ENCODE data around the gene DENND1C.

DENND1C gene

DNA sequence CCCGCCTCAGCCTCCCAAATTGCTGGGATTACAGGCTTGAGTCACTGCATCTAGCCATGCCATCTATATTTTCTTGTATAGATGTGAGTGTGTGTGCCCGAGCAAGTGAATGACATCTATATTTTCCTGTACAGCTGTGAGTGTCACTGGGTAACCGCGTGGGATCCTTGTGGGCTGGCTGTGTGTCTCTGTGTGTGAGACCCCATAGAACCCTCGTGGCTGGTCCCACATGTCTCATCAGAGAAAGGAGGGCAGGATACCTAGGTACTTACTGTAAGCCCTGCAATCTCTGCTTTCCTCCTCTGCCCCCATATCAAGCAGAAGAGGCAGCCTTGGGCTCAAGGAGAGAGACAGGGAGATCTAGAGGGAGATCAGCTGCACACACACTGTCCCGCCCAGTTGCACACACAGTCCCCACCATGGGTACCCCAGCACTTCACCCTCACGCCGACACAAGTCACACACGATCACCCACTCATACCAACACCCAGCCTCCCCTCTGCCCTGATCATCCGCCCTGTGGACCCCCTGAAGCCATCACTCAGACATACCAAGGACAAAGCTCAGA is 655 bp downstream of the DENND1C start:
- H3K9me3 ChIP-seq (ENCODE audit: control insufficient read depth in 5 of 5, low read length in 5 of 5): no peaks in the 10 kb centered on the region
- peak overlapping the region; percentile 4 to 48 (median 36) for H3K4me3 ChIP-seq (ENCODE audit: low read depth in 1 of 5, low read length in 5 of 5)
- H3K27me3 ChIP-seq (ENCODE audit: control insufficient read depth in 5 of 5, insufficient read depth in 4 of 5, low read length in 5 of 5): peaks cover 10 to 30% (median 21%) of the 10 kb centered on the region in 5 donors
- H3K36me3 ChIP-seq (ENCODE audit: control insufficient read depth in 5 of 5, insufficient read depth in 5 of 5, low read length in 5 of 5): no peaks in the 10 kb centered on the region
- peaks cover 0 to 15% (median 9%) of the 10 kb centered on the region in 5 donors for H3K4me1 ChIP-seq (ENCODE audit: control insufficient read depth in 5 of 5, insufficient read depth in 5 of 5, low read length in 5 of 5)
- peak overlapping the region in 3 of 5 donors; percentile 48 to 66 (median 62) for H3K9ac ChIP-seq (ENCODE audit: low read length in 5 of 5)
- H3K27ac ChIP-seq (ENCODE audit: low read depth, low read length): no peak overlapping the region

- no peak overlapping the region for H3K27ac ChIP-seq (ENCODE audit: low read depth, low read length)
- peaks cover 21 to 39% (median 31%) of the 10 kb centered on the region in 5 donors for H3K27me3 ChIP-seq (ENCODE audit: control insufficient read depth in 5 of 5, insufficient read depth in 4 of 5, low read length in 5 of 5)
- no peak overlapping the region for H3K4me3 ChIP-seq (ENCODE audit: low read depth in 1 of 5, low read length in 5 of 5)
- no peak overlapping the region for H3K9ac ChIP-seq (ENCODE audit: low read length in 5 of 5)
- no peaks in the 10 kb centered on the region for H3K36me3 ChIP-seq (ENCODE audit: control insufficient read depth in 5 of 5, insufficient read depth in 5 of 5, low read length in 5 of 5)
- peaks cover 0 to 21% (median 14%) of the 10 kb centered on the region in 5 donors for H3K4me1 ChIP-seq (ENCODE audit: control insufficient read depth in 5 of 5, insufficient read depth in 5 of 5, low read length in 5 of 5)
- no peaks in the 10 kb centered on the region for H3K9me3 ChIP-seq (ENCODE audit: control insufficient read depth in 5 of 5, low read length in 5 of 5)
These were observed 1.7 kb downstream of the DENND1C start for GRCh38 chr19:6479836-6480398.

DNA sequence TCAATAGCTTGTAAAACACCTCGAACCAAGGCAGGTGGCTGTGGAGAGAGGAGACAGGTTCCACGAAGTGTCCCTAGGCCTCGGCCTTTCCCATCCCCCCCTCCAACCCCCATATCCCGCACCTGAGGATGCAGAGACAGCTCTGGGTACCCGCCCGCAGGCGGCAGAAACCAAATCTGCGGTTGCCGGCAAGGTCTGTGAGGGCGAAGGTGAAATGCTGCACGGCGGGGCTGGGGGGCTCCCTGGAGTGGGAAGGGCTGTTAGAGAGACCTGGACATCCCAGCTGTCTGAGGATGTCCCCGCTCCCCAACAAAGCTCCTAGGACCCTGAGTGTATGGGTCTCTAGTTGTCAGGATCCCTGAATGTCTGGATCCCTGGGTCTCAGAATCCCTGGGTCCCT is 2.8 kb downstream of the DENND1C start:
- no peak overlapping the region for H3K27ac ChIP-seq (ENCODE audit: low read depth, low read length)
- no peak overlapping the region for H3K4me3 ChIP-seq (ENCODE audit: low read depth in 1 of 5, low read length in 5 of 5)
- H3K27me3 ChIP-seq (ENCODE audit: control insufficient read depth in 5 of 5, insufficient read depth in 4 of 5, low read length in 5 of 5): peaks cover 22 to 39% (median 31%) of the 10 kb centered on the region in 5 donors
- no peak overlapping the region for H3K9ac ChIP-seq (ENCODE audit: low read length in 5 of 5)
- no peaks in the 10 kb centered on the region for H3K9me3 ChIP-seq (ENCODE audit: control insufficient read depth in 5 of 5, low read length in 5 of 5)
- H3K36me3 ChIP-seq (ENCODE audit: control insufficient read depth in 5 of 5, insufficient read depth in 5 of 5, low read length in 5 of 5): no peaks in the 10 kb centered on the region
- H3K4me1 ChIP-seq (ENCODE audit: control insufficient read depth in 5 of 5, insufficient read depth in 5 of 5, low read length in 5 of 5): peaks cover 0 to 21% (median 14%) of the 10 kb centered on the region in 5 donors

- peak overlapping the region in 2 of 5 donors; percentile 22 to 37 for H3K4me3 ChIP-seq (ENCODE audit: low read depth in 1 of 5, low read length in 5 of 5)
- peaks cover 22 to 39% (median 31%) of the 10 kb centered on the region in 5 donors for H3K27me3 ChIP-seq (ENCODE audit: control insufficient read depth in 5 of 5, insufficient read depth in 4 of 5, low read length in 5 of 5)
- H3K9me3 ChIP-seq (ENCODE audit: control insufficient read depth in 5 of 5, low read length in 5 of 5): no peaks in the 10 kb centered on the region
- H3K27ac ChIP-seq (ENCODE audit: low read depth, low read length): no peak overlapping the region
- peaks cover 0 to 19% (median 14%) of the 10 kb centered on the region in 5 donors for H3K4me1 ChIP-seq (ENCODE audit: control insufficient read depth in 5 of 5, insufficient read depth in 5 of 5, low read length in 5 of 5)
- no peak overlapping the region for H3K9ac ChIP-seq (ENCODE audit: low read length in 5 of 5)
- H3K36me3 ChIP-seq (ENCODE audit: control insufficient read depth in 5 of 5, insufficient read depth in 5 of 5, low read length in 5 of 5): no peaks in the 10 kb centered on the region
These were observed 4.6 kb downstream of the DENND1C start for GRCh38 chr19:6476896-6477431.

GRCh38 chr19:6476155-6476895 is 5.3 kb downstream of the DENND1C start:
- no peaks in the 10 kb centered on the region for H3K36me3 ChIP-seq (ENCODE audit: control insufficient read depth in 5 of 5, insufficient read depth in 5 of 5, low read length in 5 of 5)
- no peaks in the 10 kb centered on the region for H3K9me3 ChIP-seq (ENCODE audit: control insufficient read depth in 5 of 5, low read length in 5 of 5)
- H3K27ac ChIP-seq (ENCODE audit: low read depth, low read length): no peak overlapping the region
- peaks cover 0 to 15% (median 11%) of the 10 kb centered on the region in 5 donors for H3K4me1 ChIP-seq (ENCODE audit: control insufficient read depth in 5 of 5, insufficient read depth in 5 of 5, low read length in 5 of 5)
- H3K4me3 ChIP-seq (ENCODE audit: low read depth in 1 of 5, low read length in 5 of 5): peak overlapping the region in 3 of 5 donors; percentile 22 to 37 (median 29)
- peaks cover 19 to 36% (median 30%) of the 10 kb centered on the region in 5 donors for H3K27me3 ChIP-seq (ENCODE audit: control insufficient read depth in 5 of 5, insufficient read depth in 4 of 5, low read length in 5 of 5)
- H3K9ac ChIP-seq (ENCODE audit: low read length in 5 of 5): no peak overlapping the region

DNA sequence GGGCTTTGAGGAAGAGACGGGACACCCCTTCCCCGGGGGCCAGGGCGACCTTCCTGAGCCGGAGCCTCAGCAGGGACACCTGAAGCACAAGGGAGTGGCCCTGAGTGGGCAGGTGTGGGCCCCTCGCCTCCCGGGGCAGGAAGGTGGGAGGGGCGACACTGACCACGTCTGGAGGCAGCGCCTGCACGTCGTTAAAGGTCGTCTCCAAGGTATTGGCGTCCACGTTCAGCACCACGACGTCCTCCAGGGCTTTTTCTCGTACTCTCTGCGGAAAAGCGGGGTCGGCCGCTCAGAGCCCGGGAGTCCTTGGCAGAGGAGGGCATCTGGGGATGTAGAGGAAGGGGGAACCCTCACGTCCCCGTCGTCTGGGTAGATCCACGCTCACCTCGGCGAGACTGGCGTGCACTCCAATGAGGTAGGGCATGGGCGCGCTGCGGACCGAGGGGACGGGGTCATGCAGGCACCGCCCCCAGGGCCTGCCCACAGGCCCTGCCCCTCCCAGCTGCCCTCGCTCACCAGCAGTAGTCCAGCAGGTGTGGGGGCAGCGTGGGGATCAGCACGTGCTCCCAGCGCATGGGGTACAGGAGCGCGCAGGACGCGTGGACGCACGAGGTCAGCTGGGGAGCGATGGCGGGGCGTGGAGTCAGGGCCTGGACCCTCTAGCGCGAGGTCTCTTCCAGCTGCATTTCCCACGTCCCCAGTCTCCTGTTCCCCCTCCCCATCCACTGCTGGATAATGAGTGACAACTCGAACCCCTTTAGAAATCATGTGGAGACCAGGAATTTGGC is 6.1 kb downstream of the DENND1C start:
- peaks cover 0 to 15% (median 11%) of the 10 kb centered on the region in 5 donors for H3K4me1 ChIP-seq (ENCODE audit: control insufficient read depth in 5 of 5, insufficient read depth in 5 of 5, low read length in 5 of 5)
- no peak overlapping the region for H3K27ac ChIP-seq (ENCODE audit: low read depth, low read length)
- H3K36me3 ChIP-seq (ENCODE audit: control insufficient read depth in 5 of 5, insufficient read depth in 5 of 5, low read length in 5 of 5): peaks cover 0 to 4% (median 0%) of the 10 kb centered on the region in 5 donors
- H3K9ac ChIP-seq (ENCODE audit: low read length in 5 of 5): no peak overlapping the region
- H3K4me3 ChIP-seq (ENCODE audit: low read depth in 1 of 5, low read length in 5 of 5): peak overlapping the region in 2 of 5 donors; percentile 15 to 29
- no peaks in the 10 kb centered on the region for H3K9me3 ChIP-seq (ENCODE audit: control insufficient read depth in 5 of 5, low read length in 5 of 5)
- H3K27me3 ChIP-seq (ENCODE audit: control insufficient read depth in 5 of 5, insufficient read depth in 4 of 5, low read length in 5 of 5): peaks cover 18 to 30% (median 29%) of the 10 kb centered on the region in 5 donors

- H3K36me3 ChIP-seq (ENCODE audit: control insufficient read depth in 5 of 5, insufficient read depth in 5 of 5, low read length in 5 of 5): peaks cover 0 to 4% (median 0%) of the 10 kb centered on the region in 5 donors
- H3K4me1 ChIP-seq (ENCODE audit: control insufficient read depth in 5 of 5, insufficient read depth in 5 of 5, low read length in 5 of 5): peaks cover 0 to 15% (median 11%) of the 10 kb centered on the region in 5 donors
- no peak overlapping the region for H3K27ac ChIP-seq (ENCODE audit: low read depth, low read length)
- peaks cover 18 to 27% (median 22%) of the 10 kb centered on the region in 5 donors for H3K27me3 ChIP-seq (ENCODE audit: control insufficient read depth in 5 of 5, insufficient read depth in 4 of 5, low read length in 5 of 5)
- no peaks in the 10 kb centered on the region for H3K9me3 ChIP-seq (ENCODE audit: control insufficient read depth in 5 of 5, low read length in 5 of 5)
- no peak overlapping the region for H3K9ac ChIP-seq (ENCODE audit: low read length in 5 of 5)
- H3K4me3 ChIP-seq (ENCODE audit: low read depth in 1 of 5, low read length in 5 of 5): no peak overlapping the region
These were observed 7.9 kb downstream of the DENND1C start for GRCh38 chr19:6473647-6474046.

- no peak overlapping the region for H3K27ac ChIP-seq (ENCODE audit: low read depth, low read length)
- peaks cover 0 to 4% (median 0%) of the 10 kb centered on the region in 5 donors for H3K36me3 ChIP-seq (ENCODE audit: control insufficient read depth in 5 of 5, insufficient read depth in 5 of 5, low read length in 5 of 5)
- peaks cover 0 to 15% (median 11%) of the 10 kb centered on the region in 5 donors for H3K4me1 ChIP-seq (ENCODE audit: control insufficient read depth in 5 of 5, insufficient read depth in 5 of 5, low read length in 5 of 5)
- no peaks in the 10 kb centered on the region for H3K9me3 ChIP-seq (ENCODE audit: control insufficient read depth in 5 of 5, low read length in 5 of 5)
- peaks cover 18 to 27% (median 22%) of the 10 kb centered on the region in 5 donors for H3K27me3 ChIP-seq (ENCODE audit: control insufficient read depth in 5 of 5, insufficient read depth in 4 of 5, low read length in 5 of 5)
- H3K9ac ChIP-seq (ENCODE audit: low read length in 5 of 5): no peak overlapping the region
- no peak overlapping the region for H3K4me3 ChIP-seq (ENCODE audit: low read depth in 1 of 5, low read length in 5 of 5)
These were observed 8.9 kb downstream of the DENND1C start for GRCh38 chr19:6472713-6473112.

DNA sequence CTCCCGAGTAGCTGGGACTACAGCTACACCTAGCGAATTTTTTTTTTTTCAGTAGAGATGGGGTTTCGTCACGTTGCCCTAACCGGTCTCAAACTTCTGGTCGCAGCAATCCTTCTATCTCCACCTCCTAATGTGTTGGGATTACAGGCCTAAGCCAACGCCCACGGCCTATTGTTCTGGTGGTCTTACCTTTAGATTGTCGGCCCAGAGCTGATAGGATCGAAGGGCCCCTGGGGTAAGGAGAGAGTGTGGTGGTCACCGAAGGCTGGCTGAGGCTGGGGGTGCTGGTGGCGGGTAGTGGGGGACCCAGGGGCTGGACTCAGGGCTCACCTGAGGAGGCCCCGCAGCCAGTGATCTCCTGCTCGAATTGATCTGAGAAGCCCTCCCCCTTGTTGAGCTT is 10.5 kb downstream of the DENND1C start:
- H3K4me1 ChIP-seq (ENCODE audit: control insufficient read depth in 5 of 5, insufficient read depth in 5 of 5, low read length in 5 of 5): peaks cover 0 to 8% (median 6%) of the 10 kb centered on the region in 5 donors
- no peak overlapping the region for H3K9ac ChIP-seq (ENCODE audit: low read length in 5 of 5)
- peaks cover 10 to 17% (median 12%) of the 10 kb centered on the region in 5 donors for H3K27me3 ChIP-seq (ENCODE audit: control insufficient read depth in 5 of 5, insufficient read depth in 4 of 5, low read length in 5 of 5)
- peaks cover 0 to 4% (median 0%) of the 10 kb centered on the region in 5 donors for H3K36me3 ChIP-seq (ENCODE audit: control insufficient read depth in 5 of 5, insufficient read depth in 5 of 5, low read length in 5 of 5)
- H3K4me3 ChIP-seq (ENCODE audit: low read depth in 1 of 5, low read length in 5 of 5): no peak overlapping the region
- H3K9me3 ChIP-seq (ENCODE audit: control insufficient read depth in 5 of 5, low read length in 5 of 5): no peaks in the 10 kb centered on the region
- H3K27ac ChIP-seq (ENCODE audit: low read depth, low read length): no peak overlapping the region

Data from subcutaneous abdominal adipose tissue (tissue), 5 donors.